ENCODE data around the gene FEM1A. TPM values are rescaled to one million over a fixed set of nuclear protein-coding genes. Genes with fewer than 3 reads are reported as not detected.

Gene FEM1A
- total and polyA plus RNA-seq, 9 of the 15 experiments (the other 6 are each of a cell fraction or from before 2014, with no cell fraction given): 0.08 to 19.0 (median 6.8) TPM

GRCh38 chr19:4815426-4816201 is 24.1 kb downstream of the FEM1A start (continued):
- TF ChIP-seq AFF4 (CRISPR knock-in tag; IDR thresholded peaks at IDR 0.05) (no peak), SP2 (IDR thresholded peaks at IDR 0.05; ENCODE audit: extremely low read depth, low read depth, low read length, poor library complexity, severe bottlenecking) (no peak), PHF8 (IDR thresholded peaks at IDR 0.05; ENCODE audit: borderline replicate concordance, low read length) (no peak), HMG20B (CRISPR knock-in tag; IDR thresholded peaks at IDR 0.05) (no peak), AFF1 (IDR thresholded peaks at IDR 0.05; ENCODE audit: low read depth in 1 of 2, partially characterized antibody in 2 of 2) (peak in 1 of 2 experiments; percentile 81), CGGBP1 (CRISPR knock-in tag; IDR thresholded peaks at IDR 0.05) (no peak), RBM14 (IDR thresholded peaks at IDR 0.05; ENCODE audit: borderline replicate concordance, insufficient read depth, low read depth, low read length) (no peak), ZFPM2 (CRISPR knock-in tag; IDR thresholded peaks at IDR 0.05) (no peak), ARID1B (IDR thresholded peaks at IDR 0.05) (no peak), MAX (CRISPR knock-in tag; IDR thresholded peaks at IDR 0.05) (peak; percentile 96), EGR1 (conservative IDR thresholded peaks at IDR 0.05) (peak; percentile 37; the same call in 1 of the 2 replicates), SRF (CRISPR knock-in tag; IDR thresholded peaks at IDR 0.05) (peak in 1 of 2 experiments; percentile 89; a peak in 2 of 4 replicates), NONO (IDR thresholded peaks at IDR 0.05; ENCODE audit: low read depth in 2 of 2, low read length in 1 of 2) (no peak), ZC3H4 (CRISPR knock-in tag; IDR thresholded peaks at IDR 0.05; ENCODE audit: borderline replicate concordance) (no peak), HNRNPK (IDR thresholded peaks at IDR 0.05; ENCODE audit: low read depth, low read length, poor library complexity, severe bottlenecking) (no peak), MEF2D (tag; conservative IDR thresholded peaks at IDR 0.05; ENCODE audit: low read depth) (no peak), FOXK2 (conservative IDR thresholded peaks at IDR 0.05 in 1 of 2, IDR thresholded peaks at IDR 0.05 in 1 of 2; ENCODE audit: low read depth in 2 of 2) (peak in 1 of 2 experiments; percentile 78; a peak in 2 of 4 replicates), MAFG (tag; conservative IDR thresholded peaks at IDR 0.05) (no peak)
